Measurements from ENCODE around the gene P2RY2.

DNA sequence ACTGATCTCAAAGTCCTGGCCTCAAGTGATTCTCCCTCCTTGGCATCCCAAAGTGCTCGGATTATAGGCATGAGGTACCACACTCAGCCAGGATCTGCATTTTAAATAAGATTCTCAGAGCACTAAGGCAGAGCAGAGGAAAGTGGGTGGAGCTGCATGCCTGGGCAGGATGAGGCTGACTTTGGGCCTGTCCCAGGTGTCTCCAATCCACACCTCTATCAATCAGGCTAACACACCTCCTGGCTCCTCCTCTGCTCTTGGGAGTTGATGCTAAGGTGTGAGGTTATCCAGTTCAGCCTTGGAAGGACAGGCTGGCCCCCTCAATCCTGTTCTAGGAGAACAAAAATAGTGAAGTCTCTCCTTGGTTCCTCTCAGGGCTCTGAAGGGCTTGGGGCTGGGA is 30.2 kb upstream of the P2RY2 start:
- TF ChIP-seq POLR2A (conservative IDR thresholded peaks at IDR 0.05) (no peak), SIN3A (IDR thresholded peaks at IDR 0.05; ENCODE audit: borderline replicate concordance in 2 of 2, control insufficient read depth in 1 of 2, low read depth in 2 of 2, low read length in 2 of 2) (no peak), TAF9B (IDR thresholded peaks at IDR 0.05; ENCODE audit: partially characterized antibody) (no peak), SMAD1 (IDR thresholded peaks at IDR 0.05; ENCODE audit: low read depth, low read length, partially characterized antibody) (no peak), ZNF274 (IDR thresholded peaks at IDR 0.05; ENCODE audit: borderline replicate concordance, low read depth, low read length) (no peak), NR3C1 (CRISPR knock-in tag; IDR thresholded peaks at IDR 0.05) (no peak), SIX5 (IDR thresholded peaks at IDR 0.05; ENCODE audit: borderline replicate concordance in 1 of 2, insufficient read depth in 1 of 2, low read depth in 1 of 2, low read length in 2 of 2) (no peak), MAFK (IDR thresholded peaks at IDR 0.05; ENCODE audit: low read length) (no peak)
- TF ChIP-seq, protein P1, sequence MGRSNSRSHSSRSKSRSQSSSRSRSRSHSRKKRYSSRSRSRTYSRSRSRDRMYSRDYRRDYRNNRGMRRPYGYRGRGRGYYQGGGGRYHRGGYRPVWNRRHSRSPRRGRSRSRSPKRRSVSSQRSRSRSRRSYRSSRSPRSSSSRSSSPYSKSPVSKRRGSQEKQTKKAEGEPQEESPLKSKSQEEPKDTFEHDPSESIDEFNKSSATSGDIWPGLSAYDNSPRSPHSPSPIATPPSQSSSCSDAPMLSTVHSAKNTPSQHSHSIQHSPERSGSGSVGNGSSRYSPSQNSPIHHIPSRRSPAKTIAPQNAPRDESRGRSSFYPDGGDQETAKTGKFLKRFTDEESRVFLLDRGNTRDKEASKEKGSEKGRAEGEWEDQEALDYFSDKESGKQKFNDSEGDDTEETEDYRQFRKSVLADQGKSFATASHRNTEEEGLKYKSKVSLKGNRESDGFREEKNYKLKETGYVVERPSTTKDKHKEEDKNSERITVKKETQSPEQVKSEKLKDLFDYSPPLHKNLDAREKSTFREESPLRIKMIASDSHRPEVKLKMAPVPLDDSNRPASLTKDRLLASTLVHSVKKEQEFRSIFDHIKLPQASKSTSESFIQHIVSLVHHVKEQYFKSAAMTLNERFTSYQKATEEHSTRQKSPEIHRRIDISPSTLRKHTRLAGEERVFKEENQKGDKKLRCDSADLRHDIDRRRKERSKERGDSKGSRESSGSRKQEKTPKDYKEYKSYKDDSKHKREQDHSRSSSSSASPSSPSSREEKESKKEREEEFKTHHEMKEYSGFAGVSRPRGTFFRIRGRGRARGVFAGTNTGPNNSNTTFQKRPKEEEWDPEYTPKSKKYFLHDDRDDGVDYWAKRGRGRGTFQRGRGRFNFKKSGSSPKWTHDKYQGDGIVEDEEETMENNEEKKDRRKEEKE (IDR thresholded peaks at IDR 0.05; ENCODE audit: borderline replicate concordance in 1 of 2, control insufficient read depth in 1 of 2, low read depth in 2 of 2, low read length in 1 of 2): no peak
- TF ChIP-seq, protein P2, sequence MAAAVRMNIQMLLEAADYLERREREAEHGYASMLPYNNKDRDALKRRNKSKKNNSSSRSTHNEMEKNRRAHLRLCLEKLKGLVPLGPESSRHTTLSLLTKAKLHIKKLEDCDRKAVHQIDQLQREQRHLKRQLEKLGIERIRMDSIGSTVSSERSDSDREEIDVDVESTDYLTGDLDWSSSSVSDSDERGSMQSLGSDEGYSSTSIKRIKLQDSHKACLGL (CRISPR knock-in tag; IDR thresholded peaks at IDR 0.05; ENCODE audit: borderline replicate concordance, poor library complexity, severe bottlenecking): no peak
- TF ChIP-seq, protein P3, sequence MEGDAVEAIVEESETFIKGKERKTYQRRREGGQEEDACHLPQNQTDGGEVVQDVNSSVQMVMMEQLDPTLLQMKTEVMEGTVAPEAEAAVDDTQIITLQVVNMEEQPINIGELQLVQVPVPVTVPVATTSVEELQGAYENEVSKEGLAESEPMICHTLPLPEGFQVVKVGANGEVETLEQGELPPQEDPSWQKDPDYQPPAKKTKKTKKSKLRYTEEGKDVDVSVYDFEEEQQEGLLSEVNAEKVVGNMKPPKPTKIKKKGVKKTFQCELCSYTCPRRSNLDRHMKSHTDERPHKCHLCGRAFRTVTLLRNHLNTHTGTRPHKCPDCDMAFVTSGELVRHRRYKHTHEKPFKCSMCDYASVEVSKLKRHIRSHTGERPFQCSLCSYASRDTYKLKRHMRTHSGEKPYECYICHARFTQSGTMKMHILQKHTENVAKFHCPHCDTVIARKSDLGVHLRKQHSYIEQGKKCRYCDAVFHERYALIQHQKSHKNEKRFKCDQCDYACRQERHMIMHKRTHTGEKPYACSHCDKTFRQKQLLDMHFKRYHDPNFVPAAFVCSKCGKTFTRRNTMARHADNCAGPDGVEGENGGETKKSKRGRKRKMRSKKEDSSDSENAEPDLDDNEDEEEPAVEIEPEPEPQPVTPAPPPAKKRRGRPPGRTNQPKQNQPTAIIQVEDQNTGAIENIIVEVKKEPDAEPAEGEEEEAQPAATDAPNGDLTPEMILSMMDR (IDR thresholded peaks at IDR 0.05 in 2 of 3, conservative IDR thresholded peaks at IDR 0.05 in 1 of 3; ENCODE audit: insufficient read depth in 2 of 3, low read depth in 1 of 3, low read length in 3 of 3): no peak
- TF ChIP-seq, protein P4, sequence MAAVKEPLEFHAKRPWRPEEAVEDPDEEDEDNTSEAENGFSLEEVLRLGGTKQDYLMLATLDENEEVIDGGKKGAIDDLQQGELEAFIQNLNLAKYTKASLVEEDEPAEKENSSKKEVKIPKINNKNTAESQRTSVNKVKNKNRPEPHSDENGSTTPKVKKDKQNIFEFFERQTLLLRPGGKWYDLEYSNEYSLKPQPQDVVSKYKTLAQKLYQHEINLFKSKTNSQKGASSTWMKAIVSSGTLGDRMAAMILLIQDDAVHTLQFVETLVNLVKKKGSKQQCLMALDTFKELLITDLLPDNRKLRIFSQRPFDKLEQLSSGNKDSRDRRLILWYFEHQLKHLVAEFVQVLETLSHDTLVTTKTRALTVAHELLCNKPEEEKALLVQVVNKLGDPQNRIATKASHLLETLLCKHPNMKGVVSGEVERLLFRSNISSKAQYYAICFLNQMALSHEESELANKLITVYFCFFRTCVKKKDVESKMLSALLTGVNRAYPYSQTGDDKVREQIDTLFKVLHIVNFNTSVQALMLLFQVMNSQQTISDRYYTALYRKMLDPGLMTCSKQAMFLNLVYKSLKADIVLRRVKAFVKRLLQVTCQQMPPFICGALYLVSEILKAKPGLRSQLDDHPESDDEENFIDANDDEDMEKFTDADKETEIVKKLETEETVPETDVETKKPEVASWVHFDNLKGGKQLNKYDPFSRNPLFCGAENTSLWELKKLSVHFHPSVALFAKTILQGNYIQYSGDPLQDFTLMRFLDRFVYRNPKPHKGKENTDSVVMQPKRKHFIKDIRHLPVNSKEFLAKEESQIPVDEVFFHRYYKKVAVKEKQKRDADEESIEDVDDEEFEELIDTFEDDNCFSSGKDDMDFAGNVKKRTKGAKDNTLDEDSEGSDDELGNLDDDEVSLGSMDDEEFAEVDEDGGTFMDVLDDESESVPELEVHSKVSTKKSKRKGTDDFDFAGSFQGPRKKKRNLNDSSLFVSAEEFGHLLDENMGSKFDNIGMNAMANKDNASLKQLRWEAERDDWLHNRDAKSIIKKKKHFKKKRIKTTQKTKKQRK (IDR thresholded peaks at IDR 0.05; ENCODE audit: borderline replicate concordance, low read depth, low read length): no peak
- TF ChIP-seq, protein P5, sequence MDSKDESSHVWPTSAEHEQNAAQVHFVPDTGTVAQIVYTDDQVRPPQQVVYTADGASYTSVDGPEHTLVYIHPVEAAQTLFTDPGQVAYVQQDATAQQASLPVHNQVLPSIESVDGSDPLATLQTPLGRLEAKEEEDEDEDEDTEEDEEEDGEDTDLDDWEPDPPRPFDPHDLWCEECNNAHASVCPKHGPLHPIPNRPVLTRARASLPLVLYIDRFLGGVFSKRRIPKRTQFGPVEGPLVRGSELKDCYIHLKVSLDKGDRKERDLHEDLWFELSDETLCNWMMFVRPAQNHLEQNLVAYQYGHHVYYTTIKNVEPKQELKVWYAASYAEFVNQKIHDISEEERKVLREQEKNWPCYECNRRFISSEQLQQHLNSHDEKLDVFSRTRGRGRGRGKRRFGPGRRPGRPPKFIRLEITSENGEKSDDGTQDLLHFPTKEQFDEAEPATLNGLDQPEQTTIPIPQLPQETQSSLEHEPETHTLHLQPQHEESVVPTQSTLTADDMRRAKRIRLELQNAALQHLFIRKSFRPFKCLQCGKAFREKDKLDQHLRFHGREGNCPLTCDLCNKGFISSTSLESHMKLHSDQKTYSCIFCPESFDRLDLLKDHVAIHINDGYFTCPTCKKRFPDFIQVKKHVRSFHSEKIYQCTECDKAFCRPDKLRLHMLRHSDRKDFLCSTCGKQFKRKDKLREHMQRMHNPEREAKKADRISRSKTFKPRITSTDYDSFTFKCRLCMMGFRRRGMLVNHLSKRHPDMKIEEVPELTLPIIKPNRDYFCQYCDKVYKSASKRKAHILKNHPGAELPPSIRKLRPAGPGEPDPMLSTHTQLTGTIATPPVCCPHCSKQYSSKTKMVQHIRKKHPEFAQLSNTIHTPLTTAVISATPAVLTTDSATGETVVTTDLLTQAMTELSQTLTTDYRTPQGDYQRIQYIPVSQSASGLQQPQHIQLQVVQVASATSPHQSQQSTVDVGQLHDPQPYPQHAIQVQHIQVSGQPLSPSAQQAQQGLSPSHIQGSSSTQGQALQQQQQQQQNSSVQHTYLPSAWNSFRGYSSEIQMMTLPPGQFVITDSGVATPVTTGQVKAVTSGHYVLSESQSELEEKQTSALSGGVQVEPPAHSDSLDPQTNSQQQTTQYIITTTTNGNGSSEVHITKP (IDR thresholded peaks at IDR 0.05; ENCODE audit: partially characterized antibody): no peak
- TF ChIP-seq, protein P6, sequence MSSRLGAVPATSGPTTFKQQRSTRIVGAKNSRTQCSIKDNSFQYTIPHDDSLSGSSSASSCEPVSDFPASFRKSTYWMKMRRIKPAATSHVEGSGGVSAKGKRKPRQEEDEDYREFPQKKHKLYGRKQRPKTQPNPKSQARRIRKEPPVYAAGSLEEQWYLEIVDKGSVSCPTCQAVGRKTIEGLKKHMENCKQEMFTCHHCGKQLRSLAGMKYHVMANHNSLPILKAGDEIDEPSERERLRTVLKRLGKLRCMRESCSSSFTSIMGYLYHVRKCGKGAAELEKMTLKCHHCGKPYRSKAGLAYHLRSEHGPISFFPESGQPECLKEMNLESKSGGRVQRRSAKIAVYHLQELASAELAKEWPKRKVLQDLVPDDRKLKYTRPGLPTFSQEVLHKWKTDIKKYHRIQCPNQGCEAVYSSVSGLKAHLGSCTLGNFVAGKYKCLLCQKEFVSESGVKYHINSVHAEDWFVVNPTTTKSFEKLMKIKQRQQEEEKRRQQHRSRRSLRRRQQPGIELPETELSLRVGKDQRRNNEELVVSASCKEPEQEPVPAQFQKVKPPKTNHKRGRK (tag; IDR thresholded peaks at IDR 0.05): no peak

Data from K562 (cell line).